Measurements from ENCODE around the gene CAMKMT.

Gene CAMKMT

DNA sequence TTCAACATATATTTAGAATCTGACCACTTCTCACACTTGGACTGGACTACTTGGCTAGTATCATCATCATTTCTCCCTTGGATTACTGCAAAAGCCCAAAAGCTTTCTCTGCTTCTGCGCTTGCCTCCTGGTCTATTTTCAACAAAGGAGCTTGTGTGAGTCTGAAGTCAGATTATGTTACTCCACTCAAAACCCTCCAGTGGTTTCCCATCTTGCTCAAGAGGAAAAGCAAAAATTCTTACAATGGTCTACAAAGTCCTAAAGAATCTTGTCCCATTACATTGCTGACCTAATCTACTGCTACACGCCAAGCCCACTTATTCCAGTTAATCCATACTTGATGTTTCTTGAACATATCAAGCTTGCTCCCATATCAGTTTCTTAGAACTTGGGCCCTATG is 10.1 kb upstream of the CAMKMT start:
- Histone ChIP-seq H4K20me1 (ENCODE audit: insufficient read depth, low read length) (no peaks in the 10 kb centered on the region), H3K9me3 (replicated peaks; ENCODE audit: insufficient read depth, low read length) (no peaks in the 10 kb centered on the region), H3K36me3 (replicated peaks; ENCODE audit: insufficient read depth, low read length) (no peaks in the 10 kb centered on the region), H3K27ac (ENCODE audit: low read length) (no peak overlapping the region), H3F3A (ENCODE audit: insufficient read depth, low read length) (no peaks in the 10 kb centered on the region), H3K9ac (ENCODE audit: low read length) (no peak overlapping the region), H3K9me2 (replicated peaks; ENCODE audit: insufficient read depth, low read length) (no peaks in the 10 kb centered on the region), H2AFZ (ENCODE audit: low read length) (no peak overlapping the region), H3K4me1 (ENCODE audit: low read length) (no peaks in the 10 kb centered on the region), H3K27me3 (replicated peaks; ENCODE audit: insufficient read depth, low read length) (no peaks in the 10 kb centered on the region), H3K79me2 (ENCODE audit: low read length) (peaks cover 7% of the 10 kb centered on the region; the same call in 1 of the 2 replicates), H3K4me2 (ENCODE audit: low read depth, low read length) (no peak overlapping the region), H3K4me3 (ENCODE audit: low read length) (no peak overlapping the region)
- TF ChIP-seq, protein P1, sequence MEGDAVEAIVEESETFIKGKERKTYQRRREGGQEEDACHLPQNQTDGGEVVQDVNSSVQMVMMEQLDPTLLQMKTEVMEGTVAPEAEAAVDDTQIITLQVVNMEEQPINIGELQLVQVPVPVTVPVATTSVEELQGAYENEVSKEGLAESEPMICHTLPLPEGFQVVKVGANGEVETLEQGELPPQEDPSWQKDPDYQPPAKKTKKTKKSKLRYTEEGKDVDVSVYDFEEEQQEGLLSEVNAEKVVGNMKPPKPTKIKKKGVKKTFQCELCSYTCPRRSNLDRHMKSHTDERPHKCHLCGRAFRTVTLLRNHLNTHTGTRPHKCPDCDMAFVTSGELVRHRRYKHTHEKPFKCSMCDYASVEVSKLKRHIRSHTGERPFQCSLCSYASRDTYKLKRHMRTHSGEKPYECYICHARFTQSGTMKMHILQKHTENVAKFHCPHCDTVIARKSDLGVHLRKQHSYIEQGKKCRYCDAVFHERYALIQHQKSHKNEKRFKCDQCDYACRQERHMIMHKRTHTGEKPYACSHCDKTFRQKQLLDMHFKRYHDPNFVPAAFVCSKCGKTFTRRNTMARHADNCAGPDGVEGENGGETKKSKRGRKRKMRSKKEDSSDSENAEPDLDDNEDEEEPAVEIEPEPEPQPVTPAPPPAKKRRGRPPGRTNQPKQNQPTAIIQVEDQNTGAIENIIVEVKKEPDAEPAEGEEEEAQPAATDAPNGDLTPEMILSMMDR (IDR thresholded peaks at IDR 0.05; ENCODE audit: low read length): no peak
- TF ChIP-seq EZH2 (optimal IDR thresholded peaks at IDR 0.05; ENCODE audit: low read depth, low read length) (no peak), EZH2phosphoT487 (IDR thresholded peaks at IDR 0.05; ENCODE audit: low read length) (no peak)
- DNase-seq: no peak

- Histone ChIP-seq H4K20me1 (ENCODE audit: insufficient read depth, low read length) (no peaks in the 10 kb centered on the region), H2AFZ (ENCODE audit: low read length) (no peak overlapping the region), H3K36me3 (replicated peaks; ENCODE audit: insufficient read depth, low read length) (no peaks in the 10 kb centered on the region), H3K9ac (ENCODE audit: low read length) (no peak overlapping the region), H3K27ac (ENCODE audit: low read length) (no peak overlapping the region), H3K9me3 (replicated peaks; ENCODE audit: insufficient read depth, low read length) (no peaks in the 10 kb centered on the region), H3K9me2 (replicated peaks; ENCODE audit: insufficient read depth, low read length) (no peaks in the 10 kb centered on the region), H3K27me3 (replicated peaks; ENCODE audit: insufficient read depth, low read length) (no peaks in the 10 kb centered on the region), H3K4me3 (ENCODE audit: low read length) (no peak overlapping the region), H3F3A (ENCODE audit: insufficient read depth, low read length) (no peaks in the 10 kb centered on the region), H3K4me2 (ENCODE audit: low read depth, low read length) (no peak overlapping the region), H3K4me1 (ENCODE audit: low read length) (no peaks in the 10 kb centered on the region), H3K79me2 (ENCODE audit: low read length) (peaks cover 7% of the 10 kb centered on the region; the same call in 1 of the 2 replicates)
- DNase-seq: no peak
- TF ChIP-seq EZH2phosphoT487 (IDR thresholded peaks at IDR 0.05; ENCODE audit: low read length) (no peak), EZH2 (optimal IDR thresholded peaks at IDR 0.05; ENCODE audit: low read depth, low read length) (no peak)
- TF ChIP-seq, protein P1 (IDR thresholded peaks at IDR 0.05; ENCODE audit: low read length): no peak
Measured at GRCh38 chr2:44352510-44352909, 9.2 kb upstream of the CAMKMT start.

- DNase-seq: no peak
- TF ChIP-seq EZH2 (optimal IDR thresholded peaks at IDR 0.05; ENCODE audit: low read depth, low read length): no peak
- no peak for TF ChIP-seq EZH2phosphoT487 (IDR thresholded peaks at IDR 0.05; ENCODE audit: low read length)
- TF ChIP-seq, protein P1 (IDR thresholded peaks at IDR 0.05; ENCODE audit: low read length): no peak
- H3K9me2 ChIP-seq (replicated peaks; ENCODE audit: insufficient read depth, low read length): no peaks in the 10 kb centered on the region
- H3K4me3 ChIP-seq (ENCODE audit: low read length): no peak overlapping the region
- H3K27me3 ChIP-seq (replicated peaks; ENCODE audit: insufficient read depth, low read length): no peaks in the 10 kb centered on the region
- no peaks in the 10 kb centered on the region for H3F3A ChIP-seq (ENCODE audit: insufficient read depth, low read length)
- peaks cover 5% of the 10 kb centered on the region; the same call in 1 of the 2 replicates for H3K4me1 ChIP-seq (ENCODE audit: low read length)
- no peak overlapping the region for H3K4me2 ChIP-seq (ENCODE audit: low read depth, low read length)
- no peaks in the 10 kb centered on the region for H3K36me3 ChIP-seq (replicated peaks; ENCODE audit: insufficient read depth, low read length)
- no peaks in the 10 kb centered on the region for H4K20me1 ChIP-seq (ENCODE audit: insufficient read depth, low read length)
- peaks cover 11% of the 10 kb centered on the region for H3K79me2 ChIP-seq (ENCODE audit: low read length)
- no peaks in the 10 kb centered on the region for H3K9me3 ChIP-seq (replicated peaks; ENCODE audit: insufficient read depth, low read length)
- no peak overlapping the region for H3K27ac ChIP-seq (ENCODE audit: low read length)
- no peak overlapping the region for H3K9ac ChIP-seq (ENCODE audit: low read length)
- no peak overlapping the region for H2AFZ ChIP-seq (ENCODE audit: low read length)
Measured at GRCh38 chr2:44354761-44355160, 7.0 kb upstream of the CAMKMT start.
